Progenitor cell of endocrine pancreas (in vitro differentiated cells): ENCODE measurements around the gene SLC28A1. TPM values are rescaled to one million over a fixed set of nuclear protein-coding genes. Genes with fewer than 3 reads are reported as not detected.

Source experiments
- DNase-seq: peaks from one replicate; pipeline ENCODE4 v3.0.0; 2021; ENCODE audit warnings: low spot score; ENCODE audit not compliant: unreplicated experiment
- H3K27ac Mint-ChIP-seq: 2 replicates; pipeline ENCODE4 v1.8.0; 2021; ENCODE audit warnings: mild to moderate bottlenecking, moderate library complexity, mixed read lengths
- H3K27me3 Mint-ChIP-seq: 2 replicates; pipeline ENCODE4 v1.8.0; 2021; ENCODE audit warnings: mixed read lengths
- H3K36me3 Mint-ChIP-seq: 2 replicates; pipeline ENCODE4 v1.8.0; 2022; ENCODE audit warnings: mixed read lengths; ENCODE audit not compliant: insufficient read depth
- H3K4me1 Mint-ChIP-seq: 2 replicates; pipeline ENCODE4 v1.8.0; 2021; ENCODE audit warnings: low read depth, mixed read lengths
- H3K4me3 Mint-ChIP-seq: 2 replicates; pipeline ENCODE4 v1.8.0; 2021; ENCODE audit warnings: low read depth, mild to moderate bottlenecking, moderate library complexity, mixed read lengths
- H3K9me3 Mint-ChIP-seq: 2 replicates; pipeline ENCODE4 v1.8.0; 2021; ENCODE audit warnings: low read depth, mixed read lengths
- CTCF ChIP-seq: fragments of 200-600 bp; sonication (generic); IDR thresholded peaks from one replicate; pipeline ENCODE4 v1.5.0; 2021; ENCODE audit warnings: antibody characterized with exemption, mild to moderate bottlenecking; ENCODE audit not compliant: unreplicated experiment
- total RNA-seq: library from RNA; stranded (reverse); gene quantifications from 2 replicates; pipeline ENCODE4 v1.2.1, GENCODE V29; 2021

The SLC28A1 gene
- total RNA-seq, 1 donor from 2014 or later: not detected

- Mint-ChIP-seq H3K36me3 (no peaks in the 10 kb centered on the region), H3K27ac (no peak overlapping the region), H3K4me3 (no peak overlapping the region), H3K4me1 (peaks cover 6% of the 10 kb centered on the region), H3K27me3 (no peaks in the 10 kb centered on the region), H3K9me3 (no peaks in the 10 kb centered on the region)
- DNase-seq: no peak
- TF ChIP-seq CTCF: no peak
Observed at GRCh38 chr15:84909029-84909428, 24.6 kb downstream of the SLC28A1 start.

- Mint-ChIP-seq H3K27me3 (peaks cover under 1% of the 10 kb centered on the region), H3K4me3 (no peak overlapping the region)
Observed at GRCh38 chr15:84909782-84910181, 25.3 kb downstream of the SLC28A1 start.

GRCh38 chr15:84910928-84911623 lies 26.6 kb downstream of the SLC28A1 start:
- DNase-seq: no peak
- no peak overlapping the region for H3K4me3 Mint-ChIP-seq
- no peak for TF ChIP-seq CTCF
- peaks cover 7% of the 10 kb centered on the region for H3K27me3 Mint-ChIP-seq
- peaks cover 7% of the 10 kb centered on the region for H3K4me1 Mint-ChIP-seq
- no peaks in the 10 kb centered on the region for H3K36me3 Mint-ChIP-seq
- no peaks in the 10 kb centered on the region for H3K9me3 Mint-ChIP-seq
- H3K27ac Mint-ChIP-seq: no peak overlapping the region

More at GRCh38 chr15:84909782-84910181, 25.3 kb downstream of the SLC28A1 start:
- H3K36me3 Mint-ChIP-seq: no peaks in the 10 kb centered on the region
- H3K4me1 Mint-ChIP-seq: peaks cover 6% of the 10 kb centered on the region
- TF ChIP-seq CTCF: no peak
- no peak overlapping the region for H3K27ac Mint-ChIP-seq
- no peaks in the 10 kb centered on the region for H3K9me3 Mint-ChIP-seq
- no peak for DNase-seq

GRCh38 chr15:84911879-84912660 lies 27.6 kb downstream of the SLC28A1 start:
- Mint-ChIP-seq H3K27me3 (peaks cover 7% of the 10 kb centered on the region), H3K9me3 (no peaks in the 10 kb centered on the region), H3K36me3 (no peaks in the 10 kb centered on the region), H3K4me1 (peaks cover 7% of the 10 kb centered on the region), H3K4me3 (no peak overlapping the region), H3K27ac (peak overlapping the region; percentile 60)
- TF ChIP-seq CTCF: no peak
- no peak for DNase-seq

GRCh38 chr15:84913360-84913723 lies 28.9 kb downstream of the SLC28A1 start:
- peaks cover 7% of the 10 kb centered on the region for H3K4me1 Mint-ChIP-seq
- no peaks in the 10 kb centered on the region for H3K36me3 Mint-ChIP-seq
- H3K4me3 Mint-ChIP-seq: no peak overlapping the region
- H3K27ac Mint-ChIP-seq: no peak overlapping the region
- H3K9me3 Mint-ChIP-seq: no peaks in the 10 kb centered on the region
- TF ChIP-seq CTCF: no peak
- peaks cover 7% of the 10 kb centered on the region for H3K27me3 Mint-ChIP-seq
- no peak for DNase-seq
